ENCODE data around the gene RILP.
A peak's percentile ranks its signal among the peaks of the same experiment; 100 is the strongest.

Gene RILP

DNA sequence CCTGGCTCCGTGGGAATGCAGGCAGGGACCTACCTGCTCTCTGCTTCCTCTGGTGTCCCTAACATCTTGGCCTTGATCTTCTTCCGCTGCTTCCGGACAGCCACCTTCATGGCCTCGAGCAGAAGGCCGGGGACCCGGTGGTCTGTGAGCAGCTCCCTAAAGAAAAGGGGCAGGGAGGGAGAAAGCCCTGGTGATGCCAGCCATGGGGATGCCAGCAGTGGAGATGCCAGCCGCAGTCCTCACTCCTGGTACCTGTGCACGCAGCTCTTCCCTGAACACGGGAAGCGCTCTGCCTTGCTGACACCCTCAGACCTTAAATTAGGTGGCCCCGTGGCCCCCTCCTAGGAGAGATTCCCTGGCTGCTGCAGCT, 1.9 kb downstream of the RILP start:
- FAIRE-seq, result no peak

DNA sequence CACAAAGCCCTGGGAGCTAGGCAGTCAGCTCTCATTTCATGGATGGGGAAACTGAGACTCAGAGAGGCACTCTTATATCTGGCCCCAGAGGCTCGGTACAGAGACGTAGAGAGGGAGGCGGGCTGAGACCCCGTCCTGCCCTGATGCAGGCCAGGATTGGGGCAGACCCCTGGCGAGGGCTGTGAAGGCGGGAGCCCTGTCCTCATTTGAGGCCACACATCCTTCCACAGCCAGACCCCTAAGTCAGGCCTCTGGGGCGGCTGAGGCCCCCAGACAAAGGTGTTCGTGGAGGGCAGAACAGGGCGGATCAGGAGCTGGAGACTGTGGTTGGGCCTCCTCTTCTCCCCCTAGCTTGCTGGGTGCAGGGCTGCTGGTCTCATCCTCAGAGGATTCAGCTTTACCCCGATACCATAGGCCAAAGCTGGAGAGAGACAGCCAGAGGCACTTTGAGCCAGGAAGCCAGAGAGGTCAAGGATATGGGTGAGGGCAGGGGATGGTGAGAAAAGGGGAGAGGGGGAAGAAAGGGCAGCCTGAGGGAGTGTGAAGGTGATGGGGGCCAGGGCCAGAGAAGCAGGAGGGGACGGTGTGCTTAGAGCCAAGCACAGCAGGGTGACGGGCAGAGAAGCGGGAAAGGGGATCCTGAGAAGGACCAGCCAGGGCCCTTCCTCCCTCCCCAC, 3.3 kb downstream of the RILP start:
- no peak for FAIRE-seq

DNA sequence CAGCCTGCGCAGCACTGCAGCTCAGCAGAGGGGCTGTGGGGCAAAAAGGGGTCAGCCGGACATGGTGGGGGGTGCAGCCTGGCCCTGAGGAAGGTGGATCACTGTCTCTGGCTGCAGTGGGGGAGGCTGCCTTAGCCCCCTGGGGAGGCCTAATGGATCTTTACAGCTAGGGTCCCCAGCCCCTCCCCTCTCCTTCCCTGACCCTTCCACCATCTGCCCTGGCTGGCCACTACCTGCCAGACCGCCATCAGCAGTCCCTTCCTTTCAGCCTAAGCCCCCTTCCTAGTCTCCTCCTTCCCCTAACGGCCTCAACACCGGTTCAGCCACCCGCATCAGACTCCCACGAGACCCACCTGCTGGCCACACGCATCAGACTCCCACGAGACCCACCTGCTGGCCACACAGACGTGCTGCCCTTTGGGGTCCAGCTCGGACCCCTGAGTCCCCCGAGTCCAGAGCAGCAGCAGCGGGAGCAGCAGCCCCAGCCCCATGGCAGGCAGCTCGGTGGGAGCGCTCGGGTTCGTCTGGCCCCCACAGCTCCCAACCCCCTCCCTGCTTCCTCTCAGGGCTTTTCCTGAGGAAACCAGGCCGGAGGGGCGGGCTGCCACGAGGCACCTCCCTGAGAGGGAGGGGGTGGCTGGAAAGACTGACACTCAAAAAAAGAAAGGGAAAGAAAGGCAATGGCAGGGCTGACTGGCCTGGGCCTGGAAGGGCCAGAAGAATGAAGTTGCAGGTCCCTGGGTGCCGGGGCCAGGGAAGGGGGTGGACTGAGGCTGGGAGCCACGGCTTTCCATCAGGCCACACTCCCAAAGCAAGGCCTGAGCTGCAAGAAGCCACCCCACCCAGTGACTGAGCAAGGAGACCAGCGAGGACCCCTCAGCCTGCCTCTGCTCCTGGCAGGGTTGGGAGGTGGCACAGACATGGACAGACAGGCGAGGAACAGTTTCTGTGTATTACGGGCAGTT, 4.2 kb downstream of the RILP start, which contains the start of gene SCARF1:
Gene SCARF1 (minus strand): TSS at position 526 of the 965 bp plus-strand sequence. CDS start 35 bp downstream, at position 491.
- FAIRE-seq, result no peak

DNA sequence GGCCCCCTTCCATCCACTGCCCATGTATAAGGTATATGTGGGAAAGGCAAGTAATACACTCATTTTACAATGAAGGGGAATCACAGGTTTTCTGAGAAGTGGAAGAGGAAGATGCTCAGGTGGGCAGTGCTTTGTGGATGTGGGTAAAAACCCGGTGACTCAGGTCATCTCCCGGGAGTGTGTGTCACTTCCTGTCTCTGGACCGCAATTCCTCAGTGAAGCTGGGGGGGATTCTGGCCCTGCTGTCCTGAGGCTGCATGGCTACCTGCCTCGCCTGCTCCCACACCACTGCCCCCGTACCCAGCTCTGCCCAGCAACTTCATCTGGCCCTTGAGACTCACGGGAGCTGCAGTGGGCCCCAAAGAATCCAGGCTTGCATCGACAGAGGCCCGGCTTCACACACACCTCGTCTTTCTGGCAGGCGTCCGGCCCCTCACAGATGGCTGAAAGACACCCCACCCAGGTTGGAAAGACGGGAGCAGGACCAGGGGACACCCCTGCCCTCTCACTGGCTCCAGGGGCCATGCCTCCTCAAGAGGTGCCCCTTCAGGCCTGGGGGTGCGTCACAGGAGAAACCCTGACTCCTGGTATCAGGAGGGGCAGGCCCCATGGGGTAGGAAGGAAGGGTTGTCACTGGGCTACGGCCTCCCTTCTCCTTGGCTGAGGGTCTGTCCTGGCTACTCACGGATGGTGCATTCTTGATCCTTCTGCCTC, 5.0 kb downstream of the RILP start:
- no peak for FAIRE-seq

DNA sequence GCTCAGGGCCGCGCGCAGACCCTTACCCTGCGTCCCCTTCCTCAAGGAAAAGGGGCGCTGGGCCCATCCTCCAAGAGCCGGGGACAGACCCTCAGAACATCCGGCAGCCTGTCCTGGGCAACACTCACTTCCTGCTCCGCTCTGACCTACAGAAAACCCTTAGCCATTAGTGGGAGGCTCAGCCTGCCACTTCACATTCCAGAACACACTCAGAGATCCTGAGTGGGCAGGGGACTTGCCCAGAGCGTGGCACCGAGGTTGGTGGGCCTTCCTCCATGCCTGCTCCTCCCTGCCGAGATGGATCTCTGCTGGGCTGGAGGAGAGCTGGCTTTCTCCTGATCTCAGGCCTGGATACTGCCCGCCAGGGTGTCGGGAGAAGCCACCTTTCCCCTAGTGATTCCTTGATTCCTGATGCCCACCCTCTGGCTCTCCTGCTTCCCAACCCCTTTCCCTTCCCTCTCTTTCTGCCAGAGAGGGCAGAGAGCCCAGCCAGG, 5.6 kb downstream of the RILP start:
- FAIRE-seq, result no peak

DNA sequence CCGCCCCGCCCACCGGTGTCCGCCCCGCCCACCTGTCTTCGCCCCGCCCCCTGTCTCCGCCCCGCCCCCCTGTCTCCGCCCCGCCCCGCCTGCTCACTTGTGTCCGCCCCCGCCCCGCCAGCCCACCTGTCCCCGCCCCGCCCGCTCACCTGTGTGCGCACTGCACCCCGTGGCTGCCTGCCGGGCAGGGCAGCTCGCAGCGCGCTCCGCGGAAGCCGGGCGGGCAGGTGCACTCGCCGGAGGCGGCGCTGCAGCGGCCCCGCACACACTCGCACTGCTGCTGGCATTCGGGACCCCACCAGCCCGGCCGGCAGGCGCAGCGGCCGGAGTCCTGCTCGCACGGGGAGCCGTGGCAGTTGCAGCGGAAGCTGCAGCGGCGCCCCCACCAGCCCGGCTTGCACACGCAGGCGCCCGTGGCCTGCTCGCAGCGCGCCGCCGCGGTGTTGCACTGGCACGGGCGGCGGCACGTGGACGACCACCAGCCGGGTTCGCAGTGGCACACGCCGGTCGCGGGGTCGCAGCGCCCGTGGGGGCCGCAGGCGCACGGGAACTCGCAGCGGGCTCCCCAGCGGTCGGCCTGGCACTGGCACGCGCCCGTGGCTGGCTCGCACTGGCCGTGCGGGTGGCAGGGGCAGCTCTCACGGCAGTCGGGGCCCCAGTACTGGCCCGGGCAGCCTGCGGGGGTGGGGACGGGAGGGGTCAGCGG, 6.2 kb downstream of the RILP start:
- FAIRE-seq, result no peak

DNA sequence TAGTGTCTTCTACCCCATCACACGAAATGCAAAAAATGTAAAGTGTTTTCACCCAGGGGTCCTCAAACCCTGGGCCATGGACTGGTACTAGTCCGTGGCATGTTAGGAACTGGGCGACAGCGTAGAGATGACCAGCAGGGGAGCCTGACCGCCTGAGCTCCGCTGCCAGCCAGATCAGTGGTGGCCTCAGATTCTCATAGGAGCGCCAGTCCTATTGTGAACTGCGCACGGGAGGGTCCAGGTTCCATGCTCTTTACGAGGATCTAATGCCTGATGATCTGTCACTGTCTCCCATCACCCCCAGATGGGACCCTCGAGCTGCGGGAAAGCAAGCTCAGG, 8.6 kb downstream of the RILP start:
- no peak for FAIRE-seq

DNA sequence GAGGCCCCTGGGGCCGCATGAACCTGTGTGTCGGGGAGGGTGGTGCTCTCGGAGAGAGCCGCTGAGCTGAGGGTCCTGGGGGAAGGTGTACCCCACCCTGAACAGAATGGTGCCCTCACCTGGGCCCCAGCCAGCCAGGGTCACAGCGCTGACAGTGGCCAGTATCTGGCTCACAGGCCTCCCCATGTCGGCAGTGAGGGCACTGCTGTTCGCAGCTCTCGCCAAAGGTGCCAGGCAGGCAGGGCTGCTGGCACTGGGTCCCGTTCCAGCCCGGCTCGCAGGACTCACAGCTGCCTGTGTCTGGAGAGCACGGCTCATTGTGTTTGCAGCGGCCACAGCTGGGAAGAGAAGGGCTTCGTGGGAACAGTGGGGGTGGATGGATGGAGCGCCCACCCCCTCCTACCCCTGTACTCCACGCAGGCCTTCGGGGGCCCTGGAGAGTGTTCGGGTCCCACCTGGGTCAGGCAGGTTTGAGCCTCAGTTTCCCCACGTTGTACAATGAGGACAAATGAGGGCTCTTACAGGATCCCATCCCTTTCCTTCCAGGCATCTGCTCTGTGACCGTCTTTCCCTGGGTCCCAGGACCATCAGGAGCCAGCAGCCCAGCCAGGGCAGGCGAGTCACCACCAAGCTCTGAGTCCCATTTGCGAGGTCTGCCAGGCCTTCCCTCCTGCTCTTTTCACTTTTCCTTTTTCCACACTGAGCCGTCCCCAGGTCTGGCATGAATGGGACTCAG, 9.2 kb downstream of the RILP start:
- FAIRE-seq, result no peak

DNA sequence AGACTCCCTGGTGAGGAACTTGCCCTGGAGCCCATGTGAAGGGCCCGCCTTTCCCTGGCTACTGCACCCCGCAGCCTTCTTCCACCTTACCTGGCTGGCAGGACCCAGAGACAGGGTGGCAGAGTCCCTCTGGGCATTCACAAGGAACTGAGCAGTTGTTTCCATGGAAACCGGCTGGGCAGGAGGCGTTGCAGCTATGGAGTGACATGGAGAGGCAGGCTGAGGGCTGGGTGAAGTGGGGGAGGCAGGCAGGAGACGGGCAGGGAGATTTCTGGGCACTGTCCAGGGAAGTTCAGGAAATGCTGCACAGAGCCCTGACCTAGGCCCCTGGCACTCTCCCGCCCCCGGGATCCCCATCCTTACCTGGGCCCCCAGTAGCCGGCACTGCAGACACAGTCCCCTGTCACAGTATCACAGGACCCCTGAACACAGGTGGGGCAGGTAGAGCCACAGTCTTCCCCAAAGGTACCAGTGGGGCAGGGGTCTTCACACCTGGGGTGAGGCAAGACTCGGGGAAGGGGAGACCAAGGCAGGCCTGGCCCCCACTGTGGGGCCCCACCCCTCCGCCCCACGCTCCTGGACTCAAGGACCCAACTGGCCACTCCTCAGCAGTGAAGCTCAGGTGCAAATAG, 10.0 kb downstream of the RILP start:
- FAIRE-seq, result no peak

DNA sequence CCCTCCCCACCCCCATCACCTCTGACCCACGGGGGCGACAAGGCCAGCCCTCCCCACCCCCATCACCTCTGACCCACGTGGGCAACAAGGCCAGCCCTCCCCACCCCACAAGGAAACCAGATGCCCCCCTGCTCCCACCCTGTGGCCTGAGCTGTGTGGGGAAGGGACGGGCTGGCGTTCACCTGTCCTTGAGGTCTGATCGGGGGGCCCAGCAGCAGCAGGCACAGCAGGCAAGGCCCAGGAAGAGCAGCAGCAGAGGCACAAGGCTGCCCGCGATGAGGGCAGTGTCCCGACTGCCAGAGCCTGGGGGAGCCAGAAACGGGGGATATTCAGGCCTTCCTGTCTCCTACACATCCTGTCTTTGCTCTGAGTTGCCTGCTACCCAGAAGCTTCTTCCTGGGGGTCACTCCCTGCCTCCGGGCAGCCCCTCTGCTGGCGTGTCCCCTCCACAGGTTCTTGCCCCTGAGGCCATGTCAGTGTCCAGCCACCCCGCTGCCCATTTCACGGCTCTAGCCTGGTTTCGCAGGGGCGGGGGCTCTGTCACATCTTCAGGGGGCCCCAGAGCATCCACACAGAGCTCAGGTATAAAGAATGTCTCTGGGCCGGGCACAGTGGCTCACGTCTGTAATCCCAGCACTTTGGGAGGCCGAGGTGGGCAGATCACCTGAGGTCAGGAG, 10.9 kb downstream of the RILP start:
- FAIRE-seq, result no peak

DNA sequence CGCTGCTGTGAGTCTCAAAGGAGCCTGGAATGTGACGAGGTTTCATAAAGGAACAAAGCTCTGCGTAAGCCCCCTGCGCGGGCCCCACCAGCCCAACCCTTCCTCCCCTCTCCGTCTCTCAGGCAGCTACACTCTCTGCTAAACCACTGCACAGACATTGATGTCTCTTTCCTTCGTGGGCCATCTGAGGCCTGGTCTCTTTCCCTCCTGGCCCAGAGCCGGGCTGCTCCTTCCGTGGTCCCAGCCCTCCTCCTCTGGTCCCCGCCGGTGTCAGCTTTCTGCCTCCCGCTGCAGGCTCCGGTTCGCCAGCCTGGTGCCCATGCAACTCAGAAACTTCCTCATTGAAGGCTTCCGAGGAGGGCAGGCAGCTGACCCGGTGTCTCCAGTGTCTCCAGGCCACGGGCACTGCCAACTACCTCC, 11.5 kb downstream of the RILP start:
- FAIRE-seq, result no peak

DNA sequence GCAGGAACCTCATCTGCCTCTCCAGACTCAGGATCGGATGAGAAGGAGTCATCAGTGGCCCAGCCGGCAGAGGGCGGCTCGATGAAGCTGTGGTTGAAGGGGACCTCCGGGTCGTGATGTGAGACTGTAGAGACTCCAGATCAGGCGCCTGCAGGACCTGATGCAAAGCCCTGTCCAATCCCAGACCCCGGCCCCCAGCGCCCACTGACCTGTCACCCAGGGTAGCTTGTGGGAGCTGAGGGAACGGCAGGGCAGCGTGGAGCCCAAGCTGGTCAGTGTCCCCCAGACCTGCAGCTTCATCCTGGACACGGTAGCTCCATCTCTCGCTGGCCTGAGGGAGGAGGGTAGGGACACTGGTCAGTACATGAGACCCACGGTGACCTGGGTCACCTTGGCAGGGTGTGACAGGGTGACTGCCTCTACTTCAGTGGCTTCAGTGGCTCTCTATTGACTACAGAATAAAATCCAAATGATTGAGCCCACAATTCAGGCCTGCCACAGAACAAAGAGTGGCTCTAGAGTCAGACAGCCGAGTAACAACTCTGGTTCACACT, 12.9 kb downstream of the RILP start:
- no peak for FAIRE-seq

DNA sequence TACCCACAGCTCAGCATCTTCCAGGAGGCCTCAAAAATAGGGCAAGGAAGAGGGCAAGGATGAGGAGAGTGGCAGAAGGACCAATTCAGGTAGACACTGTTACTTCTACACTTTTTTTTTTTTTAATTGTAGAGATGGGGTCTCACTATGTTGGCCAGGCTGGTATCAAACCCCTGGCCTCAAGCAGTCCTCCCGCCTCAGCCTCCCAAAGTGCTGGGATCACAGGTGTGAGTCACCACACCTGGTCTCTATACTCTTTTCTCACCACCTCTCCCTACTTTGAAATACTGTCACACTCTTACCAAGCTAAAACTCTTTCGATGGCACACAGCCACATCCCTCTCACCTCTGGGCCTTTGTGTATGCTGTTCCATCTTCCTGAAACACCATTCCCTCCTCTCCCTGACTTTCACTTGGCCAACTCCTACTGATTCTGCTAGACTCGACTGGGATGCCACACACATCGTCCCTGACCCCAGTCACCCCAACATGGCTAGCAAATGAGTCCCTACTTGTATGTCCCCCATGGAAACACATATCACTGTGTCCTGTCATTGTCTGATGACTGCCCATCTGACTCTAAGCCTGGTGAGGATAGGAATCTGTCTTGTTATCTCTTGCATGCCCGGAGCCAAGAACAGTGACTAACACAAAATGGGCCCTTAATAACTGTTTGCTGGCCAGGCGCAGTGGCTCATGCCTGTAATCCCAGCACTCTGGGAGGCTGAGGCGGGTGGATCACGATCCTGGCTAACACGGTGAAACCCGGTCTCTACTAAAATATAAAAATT, 13.8 kb downstream of the RILP start:
- FAIRE-seq, result no peak

DNA sequence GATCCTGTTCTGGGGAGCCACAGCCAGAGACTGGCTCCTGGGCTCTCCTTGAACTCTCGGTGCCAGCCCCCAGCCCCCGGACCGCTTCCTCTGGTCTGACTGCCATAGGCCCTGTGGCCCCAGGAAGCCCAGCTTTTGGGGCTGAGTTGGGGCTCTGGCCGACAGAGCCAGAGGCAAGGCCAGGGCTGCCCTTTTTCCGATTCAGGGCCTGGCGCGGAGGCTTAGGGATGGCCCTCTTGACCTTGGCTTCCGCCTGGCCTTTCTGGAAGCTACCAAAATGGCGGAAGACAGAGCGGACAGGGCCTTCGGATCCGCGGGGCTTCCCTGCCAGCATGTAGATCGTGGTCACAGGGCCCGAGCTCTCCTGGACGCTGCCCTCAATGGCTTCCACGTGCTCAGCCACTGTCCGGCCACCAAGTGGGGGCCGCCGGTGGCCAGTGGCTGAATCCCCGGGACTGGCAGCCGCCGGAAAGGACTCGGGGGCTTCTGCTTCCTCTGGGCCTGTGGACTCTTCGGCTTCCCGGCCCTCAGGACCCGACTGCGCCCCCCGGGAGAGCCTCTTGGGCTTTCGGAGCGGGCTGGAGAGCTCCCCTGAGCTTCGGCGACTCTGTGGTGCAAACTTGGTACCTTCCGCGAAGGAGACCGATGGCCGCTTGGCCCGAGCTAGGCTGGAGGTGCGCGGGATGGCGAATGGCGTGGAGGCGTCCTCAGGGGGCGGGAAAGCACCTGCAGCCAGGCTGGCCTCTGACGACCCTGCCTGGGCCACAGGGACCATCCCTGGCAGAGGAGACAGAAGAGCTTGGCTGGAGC, 14.6 kb downstream of the RILP start:
- FAIRE-seq, result no peak

DNA sequence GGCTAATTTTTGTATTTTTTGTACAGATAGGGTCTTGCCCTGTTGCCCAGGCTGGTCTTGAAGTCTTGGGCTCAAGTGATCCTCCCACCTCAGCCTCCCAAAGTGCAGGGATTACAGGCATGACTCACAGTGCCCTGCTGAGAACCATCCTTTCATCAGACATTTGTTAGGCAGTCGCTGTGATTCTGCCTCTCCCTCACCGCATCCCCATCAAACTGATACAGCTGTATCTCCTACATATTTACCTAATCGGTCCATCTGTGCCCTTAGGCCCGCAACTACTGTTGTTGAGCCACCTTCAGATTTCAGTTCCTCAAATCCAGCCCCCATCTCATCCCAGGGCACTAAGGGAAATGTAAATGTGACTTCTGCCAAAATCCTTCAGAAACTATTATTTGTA, 19.0 kb downstream of the RILP start:
- FAIRE-seq, result no peak

DNA sequence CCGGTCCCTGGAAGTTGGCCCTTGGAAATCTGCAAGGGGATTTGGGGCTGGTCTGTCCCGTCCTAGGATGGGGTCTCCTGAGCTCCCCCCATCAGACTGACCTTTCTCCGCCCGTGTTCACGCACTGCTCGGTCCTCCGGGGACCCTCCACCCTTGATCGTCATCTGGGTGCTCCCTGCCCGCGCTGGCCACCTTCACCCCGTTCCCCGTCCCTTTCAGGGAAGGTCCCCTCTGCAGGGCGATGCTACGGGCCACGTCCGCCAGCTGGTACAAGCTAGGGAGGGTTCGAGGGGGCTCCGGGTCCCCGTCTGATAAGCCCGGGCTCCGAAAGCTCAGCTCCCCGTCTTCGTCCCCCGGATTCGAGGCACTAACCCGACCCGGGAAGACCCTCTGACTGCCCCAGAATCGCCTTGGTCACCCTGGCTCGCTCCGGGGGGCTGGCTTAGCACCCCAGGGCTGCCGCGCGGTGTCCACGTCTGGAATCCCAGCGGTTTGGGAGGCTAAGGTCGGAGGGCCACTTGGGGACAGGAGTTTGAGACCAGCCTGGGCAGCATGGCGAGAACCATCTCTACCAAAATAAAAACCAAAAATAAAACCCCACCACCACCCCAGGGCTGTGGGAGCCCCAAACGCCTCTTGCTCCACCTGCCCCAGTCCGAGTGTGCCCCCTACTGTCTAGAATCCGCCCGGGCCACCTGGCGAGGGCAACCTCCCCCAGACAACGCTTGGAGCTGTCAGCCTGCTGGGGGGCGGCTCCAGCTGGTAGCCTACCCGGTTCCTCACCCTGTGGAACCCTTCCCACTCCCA, 20.0 kb downstream of the RILP start:
- FAIRE-seq, result no peak

DNA sequence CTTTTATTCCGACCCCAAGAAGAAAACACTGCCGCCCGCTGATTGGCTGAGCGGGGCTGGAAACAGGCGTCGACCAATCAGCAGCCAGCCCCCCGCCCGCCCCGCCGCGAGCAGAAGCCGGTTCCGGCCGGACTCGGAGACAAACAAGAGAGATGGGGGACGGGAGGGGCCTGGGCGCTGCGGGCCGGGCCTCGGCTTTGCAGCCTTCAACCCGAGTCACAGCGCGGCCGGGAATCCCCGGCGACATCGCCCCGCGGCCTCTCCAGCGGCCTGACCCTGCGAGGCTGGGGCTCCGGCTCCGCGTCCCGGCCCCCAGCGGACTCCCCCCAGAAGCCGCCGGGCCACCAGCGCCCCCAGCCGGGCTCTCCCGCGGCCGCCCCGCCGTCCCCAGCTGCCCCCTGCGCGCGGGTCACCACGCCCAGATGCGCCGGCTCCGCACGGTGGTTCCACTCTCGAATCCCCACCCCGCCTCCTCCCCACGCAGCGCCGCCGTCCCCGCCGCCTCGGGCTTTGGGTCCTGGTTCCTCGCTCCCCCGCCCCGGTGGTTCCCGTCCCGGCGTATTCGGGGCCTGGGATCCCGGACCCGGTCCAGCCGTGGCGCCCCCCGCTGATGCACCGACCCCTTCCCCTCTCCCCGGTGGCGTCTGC, 20.7 kb downstream of the RILP start:
- peak; percentile 57 for FAIRE-seq

Measured in TTC549 (cell line).